Neural cell (in vitro differentiated cells): Measurements from ENCODE around the gene IGF2R. TPM values are rescaled to one million over a fixed set of nuclear protein-coding genes. Genes with fewer than 3 reads are reported as not detected.

Experiments used
- H2AFZ ChIP-seq: fragments of 200-600, 300-800 bp; sonication (generic), shearing (Covaris generic); 2 replicates; pipeline ENCODE4 v1.6.0; 2014; ENCODE audit warnings: low read depth, mild to moderate bottlenecking, antibody characterized with exemption, low read length, moderate library complexity
- H3F3A ChIP-seq: fragments of 200-600 bp; shearing (Covaris generic); 2 replicates; pipeline ENCODE4 v1.6.1; 2016; ENCODE audit warnings: mild to moderate bottlenecking, moderate library complexity, mixed read lengths, antibody characterized with exemption, low read length; ENCODE audit not compliant: insufficient read depth, poor library complexity, severe bottlenecking
- H3K27ac ChIP-seq: fragments of 200-600, 300-800 bp; sonication (generic), shearing (Covaris generic); 2 replicates; pipeline ENCODE4 v1.5.1; 2014; ENCODE audit warnings: mild to moderate bottlenecking, low read length, moderate library complexity
- H3K27me3 ChIP-seq: fragments of 300-800, 200-600 bp; sonication (generic), shearing (Covaris generic); 2 replicates; pipeline ENCODE4 v1.6.0; 2014; ENCODE audit warnings: mild to moderate bottlenecking, low read depth, low read length, moderate library complexity; ENCODE audit not compliant: insufficient read depth
- H3K36me3 ChIP-seq: fragments of 300-800, 200-600 bp; sonication (generic), shearing (Covaris generic); 2 replicates; pipeline ENCODE4 v1.5.1; 2014; ENCODE audit warnings: mild to moderate bottlenecking, antibody characterized with exemption, low read length, moderate library complexity; ENCODE audit not compliant: insufficient read depth
- H3K4me2 ChIP-seq: fragments of 300-800, 200-600 bp; sonication (generic), shearing (Covaris generic); 2 replicates; pipeline ENCODE4 v1.6.0; 2014; ENCODE audit warnings: mild to moderate bottlenecking, low read length
- H3K4me3 ChIP-seq: fragments of 300-800, 200-600 bp; sonication (generic), shearing (Covaris generic); 2 replicates; pipeline ENCODE4 v1.5.1; 2014; ENCODE audit warnings: mild to moderate bottlenecking, low read length, moderate library complexity
- H3K79me2 ChIP-seq: fragments of 200-600 bp; shearing (Covaris generic); replicated peaks from 2 replicates; pipeline ENCODE4 v1.6.0; 2014; ENCODE audit warnings: mild to moderate bottlenecking, low read length, moderate library complexity; ENCODE audit not compliant: insufficient read depth
- H3K9ac ChIP-seq: fragments of 300-800, 200-600 bp; sonication (generic), shearing (Covaris generic); 2 replicates; pipeline ENCODE4 v1.6.1; 2016; ENCODE audit warnings: mild to moderate bottlenecking, low read length, mixed read lengths
- H3K9me2 ChIP-seq: fragments of 200-600 bp; shearing (Covaris generic); 2 replicates; pipeline ENCODE4 v1.6.1; 2016; ENCODE audit warnings: mild to moderate bottlenecking, low read length, mixed read lengths; ENCODE audit not compliant: insufficient read depth
- H3K9me3 ChIP-seq: fragments of 200-600, 300-800 bp; sonication (generic), shearing (Covaris generic); 2 replicates; pipeline ENCODE4 v1.6.1; 2016; ENCODE audit warnings: mild to moderate bottlenecking, mixed run types, low read length, moderate library complexity, mixed read lengths
- H4K20me1 ChIP-seq: fragments of 200-600 bp; shearing (Covaris generic); 2 replicates; pipeline ENCODE4 v1.6.1; 2016; ENCODE audit warnings: mild to moderate bottlenecking, mixed run types; ENCODE audit not compliant: insufficient read depth
- CTCF ChIP-seq: fragments of 450-650 bp; IDR thresholded peaks from 2 replicates; pipeline ENCODE4 v1.5.1; 2014; ENCODE audit warnings: antibody characterized with exemption, mild to moderate bottlenecking, moderate library complexity; ENCODE audit not compliant: poor library complexity, severe bottlenecking
- EP300 ChIP-seq: fragments of 450-650 bp; conservative IDR thresholded peaks from 2 replicates; pipeline ENCODE4 v1.6.1; 2014; ENCODE audit warnings: antibody characterized with exemption, mild to moderate bottlenecking, moderate library complexity; ENCODE audit not compliant: poor library complexity, severe bottlenecking
- EZH2 ChIP-seq: fragments of 200-600, 300-800 bp; shearing (Covaris generic), sonication (generic); IDR thresholded peaks from 2 replicates; pipeline ENCODE4 v1.6.1; 2014; ENCODE audit warnings: antibody characterized with exemption, low read length, borderline replicate concordance, mild to moderate bottlenecking; ENCODE audit not compliant: insufficient read depth, poor library complexity, severe bottlenecking
- MXI1 ChIP-seq: fragments of 450-650 bp; conservative IDR thresholded peaks from 2 replicates; pipeline ENCODE4 v1.6.1; 2014; ENCODE audit warnings: antibody characterized with exemption, mild to moderate bottlenecking; ENCODE audit not compliant: poor library complexity, severe bottlenecking
- POLR2AphosphoS5 ChIP-seq: IDR thresholded peaks from 2 replicates; pipeline ENCODE4 v1.6.1; 2012
- RAD21 ChIP-seq: fragments of 450-650 bp; conservative IDR thresholded peaks from 2 replicates; pipeline ENCODE4 v1.6.1; 2014; ENCODE audit warnings: antibody characterized with exemption, mild to moderate bottlenecking, moderate library complexity
- SMC3 ChIP-seq: fragments of 450-650 bp; conservative IDR thresholded peaks from 2 replicates; pipeline ENCODE4 v1.6.1; 2014; ENCODE audit warnings: antibody characterized with exemption, mild to moderate bottlenecking, moderate library complexity; ENCODE audit not compliant: poor library complexity
- TAF1 ChIP-seq: IDR thresholded peaks from 2 replicates; pipeline ENCODE4 v1.6.1; 2012; ENCODE audit warnings: low read depth
- polyA plus RNA-seq: library from polyadenylated mRNA; depleted of rRNA; stranded (reverse); fragments of >200 nt; gene quantifications from 2 replicates; pipeline ENCODE4 v1.2.3, GENCODE V29; 2014
- TF ChIP-seq, protein P1 (sequence below): IDR thresholded peaks from 2 replicates; pipeline ENCODE4 v1.6.1; 2012; ENCODE audit warnings: borderline replicate concordance

IGF2R gene
- polyA plus RNA-seq, 1 donor from 2014 or later: 15.0 TPM

GRCh38 chr6:160029525-160029924 is 60.6 kb downstream of the IGF2R start:
- H4K20me1 ChIP-seq: no peaks in the 10 kb centered on the region
- H3K9ac ChIP-seq: no peak overlapping the region
- no peaks in the 10 kb centered on the region for H3F3A ChIP-seq
- H3K4me3 ChIP-seq: no peak overlapping the region
- no peaks in the 10 kb centered on the region for H3K9me2 ChIP-seq
- H3K27ac ChIP-seq: no peak overlapping the region
- H3K27me3 ChIP-seq: no peaks in the 10 kb centered on the region
- TF ChIP-seq CTCF: no peak
- TF ChIP-seq, protein P1, sequence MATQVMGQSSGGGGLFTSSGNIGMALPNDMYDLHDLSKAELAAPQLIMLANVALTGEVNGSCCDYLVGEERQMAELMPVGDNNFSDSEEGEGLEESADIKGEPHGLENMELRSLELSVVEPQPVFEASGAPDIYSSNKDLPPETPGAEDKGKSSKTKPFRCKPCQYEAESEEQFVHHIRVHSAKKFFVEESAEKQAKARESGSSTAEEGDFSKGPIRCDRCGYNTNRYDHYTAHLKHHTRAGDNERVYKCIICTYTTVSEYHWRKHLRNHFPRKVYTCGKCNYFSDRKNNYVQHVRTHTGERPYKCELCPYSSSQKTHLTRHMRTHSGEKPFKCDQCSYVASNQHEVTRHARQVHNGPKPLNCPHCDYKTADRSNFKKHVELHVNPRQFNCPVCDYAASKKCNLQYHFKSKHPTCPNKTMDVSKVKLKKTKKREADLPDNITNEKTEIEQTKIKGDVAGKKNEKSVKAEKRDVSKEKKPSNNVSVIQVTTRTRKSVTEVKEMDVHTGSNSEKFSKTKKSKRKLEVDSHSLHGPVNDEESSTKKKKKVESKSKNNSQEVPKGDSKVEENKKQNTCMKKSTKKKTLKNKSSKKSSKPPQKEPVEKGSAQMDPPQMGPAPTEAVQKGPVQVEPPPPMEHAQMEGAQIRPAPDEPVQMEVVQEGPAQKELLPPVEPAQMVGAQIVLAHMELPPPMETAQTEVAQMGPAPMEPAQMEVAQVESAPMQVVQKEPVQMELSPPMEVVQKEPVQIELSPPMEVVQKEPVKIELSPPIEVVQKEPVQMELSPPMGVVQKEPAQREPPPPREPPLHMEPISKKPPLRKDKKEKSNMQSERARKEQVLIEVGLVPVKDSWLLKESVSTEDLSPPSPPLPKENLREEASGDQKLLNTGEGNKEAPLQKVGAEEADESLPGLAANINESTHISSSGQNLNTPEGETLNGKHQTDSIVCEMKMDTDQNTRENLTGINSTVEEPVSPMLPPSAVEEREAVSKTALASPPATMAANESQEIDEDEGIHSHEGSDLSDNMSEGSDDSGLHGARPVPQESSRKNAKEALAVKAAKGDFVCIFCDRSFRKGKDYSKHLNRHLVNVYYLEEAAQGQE: no peak
- no peak for TF ChIP-seq POLR2AphosphoS5
- no peak for TF ChIP-seq SMC3
- no peak for TF ChIP-seq RAD21
- TF ChIP-seq TAF1: no peak
- TF ChIP-seq MXI1: no peak
- no peak for TF ChIP-seq EP300
- TF ChIP-seq EZH2: no peak
- H3K4me2 ChIP-seq: no peak overlapping the region
- no peak overlapping the region for H2AFZ ChIP-seq
- H3K36me3 ChIP-seq: peaks cover 11% of the 10 kb centered on the region
- no peaks in the 10 kb centered on the region for H3K9me3 ChIP-seq
- peaks cover 3% of the 10 kb centered on the region for H3K79me2 ChIP-seq

- H3K36me3 ChIP-seq: peaks cover 11% of the 10 kb centered on the region
- H3F3A ChIP-seq: no peaks in the 10 kb centered on the region
- no peaks in the 10 kb centered on the region for H3K9me3 ChIP-seq
- no peaks in the 10 kb centered on the region for H3K27me3 ChIP-seq
- H3K9me2 ChIP-seq: no peaks in the 10 kb centered on the region
- no peak overlapping the region for H3K4me2 ChIP-seq
- H3K9ac ChIP-seq: no peak overlapping the region
- H3K79me2 ChIP-seq: peaks cover 3% of the 10 kb centered on the region
- H3K4me3 ChIP-seq: no peak overlapping the region
- TF ChIP-seq TAF1: no peak
- TF ChIP-seq, protein P1: no peak
- TF ChIP-seq EZH2: no peak
- peak; percentile 17 for TF ChIP-seq CTCF
- TF ChIP-seq EP300: no peak
- no peak overlapping the region for H2AFZ ChIP-seq
- H4K20me1 ChIP-seq: no peaks in the 10 kb centered on the region
- H3K27ac ChIP-seq: no peak overlapping the region
Measured at GRCh38 chr6:160030103-160030502, 61.2 kb downstream of the IGF2R start.
